ENCODE data around the gene RIC8B. TPM values are rescaled to one million over a fixed set of nuclear protein-coding genes. Genes with fewer than 3 reads are reported as not detected.

RIC8B gene
- total and polyA plus RNA-seq, 2 of the 13 experiments (the other 11 are each of a cell fraction or from before 2014, with no cell fraction given), result 5.1 to 7.5 TPM

DNA sequence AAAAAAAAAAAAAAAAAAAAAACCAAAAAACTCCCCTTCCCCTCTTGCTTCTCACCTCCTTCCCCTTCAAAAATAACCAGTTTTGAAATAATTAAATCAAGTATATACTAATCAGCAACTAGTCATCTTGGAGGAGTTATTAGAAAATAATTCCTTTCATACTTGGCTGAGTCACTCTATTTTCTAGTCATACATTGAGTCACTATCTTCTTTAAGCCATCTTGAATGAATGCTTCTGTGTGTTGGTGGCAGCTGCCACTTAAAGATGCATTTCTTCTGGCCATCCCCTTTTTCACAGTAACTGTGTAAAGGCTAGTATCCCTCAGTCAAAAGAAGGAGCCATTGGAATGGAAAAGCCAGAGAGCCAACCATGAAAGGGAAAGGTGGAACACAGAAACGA lies 97.0 kb downstream of the RIC8B start:
- no peak for FAIRE-seq
- CTCF ChIA-PET (ENCODE audit: low intra/inter-chr PET ratio, low total read pairs), result no interaction called here

GRCh38 chr12:106873983-106874382 lies 99.5 kb downstream of the RIC8B start:
- H4K20me1 ChIP-seq (ENCODE audit: insufficient read depth, low read length), result no peaks in the 10 kb centered on the region
- peaks cover 8% of the 10 kb centered on the region for H3K4me1 ChIP-seq (ENCODE audit: insufficient read depth, low read length)
- FAIRE-seq (no peak), ATAC-seq (no peak), DNase-seq (ENCODE audit: low spot score) (no peak)
- POLR2A ChIA-PET, result no interaction called here
- in situ Hi-C loops (cut with HindIII; ENCODE audit: extremely low pct_ligation_motif_present, low pct_unique_long_range_greater_than_20kb), result no loop called here
- peaks cover 2 to 23% of the 10 kb centered on the region in 2 experiments for H3K36me3 ChIP-seq (replicated peaks in 1 of 2; ENCODE audit: control insufficient read depth in 1 of 2, insufficient read depth in 2 of 2, low read length in 2 of 2)
- no peak overlapping the region for H3K4me3 ChIP-seq (replicated peaks in 1 of 3; ENCODE audit: insufficient read depth in 1 of 3, low read depth in 2 of 3, low read length in 3 of 3)
- H3K4me2 ChIP-seq (ENCODE audit: low read depth, low read length), result no peak overlapping the region
- TF ChIP-seq BORCS8-MEF2B (CRISPR knock-in tag; IDR thresholded peaks at IDR 0.05), result no peak
- no peak for TF ChIP-seq FOXA3 (CRISPR knock-in tag; IDR thresholded peaks at IDR 0.05)
- no peak for TF ChIP-seq TBL1XR1 (IDR thresholded peaks at IDR 0.05; ENCODE audit: borderline replicate concordance, low read length, partially characterized antibody)
- no peak for TF ChIP-seq TCF12 (IDR thresholded peaks at IDR 0.05)
- no peak for TF ChIP-seq TCF12 (CRISPR knock-in tag; IDR thresholded peaks at IDR 0.05)
- TF ChIP-seq ZNF530 (CRISPR knock-in tag; IDR thresholded peaks at IDR 0.05; ENCODE audit: low read depth), result no peak
- no peak for TF ChIP-seq ZNF33B (CRISPR knock-in tag; IDR thresholded peaks at IDR 0.05)
- TF ChIP-seq ZNF564 (CRISPR knock-in tag; IDR thresholded peaks at IDR 0.05), result no peak
- TF ChIP-seq JUNB (CRISPR knock-in tag; IDR thresholded peaks at IDR 0.05; ENCODE audit: borderline replicate concordance), result no peak
- no peak for TF ChIP-seq MBNL3 (CRISPR knock-in tag; conservative IDR thresholded peaks at IDR 0.05)
- H3K27me3 ChIP-seq (ENCODE audit: control insufficient read depth in 1 of 2, insufficient read depth in 2 of 2, low read length in 2 of 2), result no peaks in the 10 kb centered on the region
- intact Hi-C loops (cut with micrococcal nuclease; ENCODE audit: unreplicated experiment), result no loop called here
- H3K27ac ChIP-seq (ENCODE audit: extremely low read length, insufficient read depth, low read length), result no peak overlapping the region
- over 99% methylated on average over 5 of the region's 5 CpGs for WGBS (ENCODE audit: low lambda C conversion rate)
- no peaks in the 10 kb centered on the region for H3K79me2 ChIP-seq (ENCODE audit: insufficient read depth, low read length)
- no TSS peak for BruUV-seq (replicated peaks)
- H3K9ac ChIP-seq (ENCODE audit: insufficient read depth, low read depth, low read length), result no peak overlapping the region
- H2AFZ ChIP-seq (ENCODE audit: low read length), result no peak overlapping the region
- CTCF ChIA-PET (ENCODE audit: low intra/inter-chr PET ratio, low total read pairs), result interaction anchor here (0.7 kb wide), 1 partner anchor 15 kb away, joined by 3 read pairs; no protein-coding TSS in a partner anchor
- no peaks in the 10 kb centered on the region for H3K9me3 ChIP-seq (ENCODE audit: low read length)

More for the DNA sequence above, 97.0 kb downstream of the RIC8B start:
- no TSS peak for BruUV-seq (replicated peaks)
- H3K9me3 ChIP-seq (ENCODE audit: low read length), result no peaks in the 10 kb centered on the region
- no peak overlapping the region for H3K9ac ChIP-seq (ENCODE audit: insufficient read depth, low read depth, low read length)
- ATAC-seq (no peak), DNase-seq (ENCODE audit: low spot score) (no peak)
- H4K20me1 ChIP-seq (ENCODE audit: insufficient read depth, low read length), result no peaks in the 10 kb centered on the region
- H3K27me3 ChIP-seq (ENCODE audit: control insufficient read depth in 1 of 2, insufficient read depth in 2 of 2, low read length in 2 of 2), result no peaks in the 10 kb centered on the region
- no peaks in the 10 kb centered on the region for H3K79me2 ChIP-seq (ENCODE audit: insufficient read depth, low read length)
- TF ChIP-seq ZNF20 (CRISPR knock-in tag; IDR thresholded peaks at IDR 0.05) (no peak), ZNF501 (CRISPR knock-in tag; IDR thresholded peaks at IDR 0.05) (no peak), SCMH1 (CRISPR knock-in tag; IDR thresholded peaks at IDR 0.05; ENCODE audit: borderline replicate concordance) (no peak), RBAK (CRISPR knock-in tag; IDR thresholded peaks at IDR 0.05) (no peak), FOSL1 (CRISPR knock-in tag; IDR thresholded peaks at IDR 0.05; ENCODE audit: borderline replicate concordance) (no peak), ZNF780A (CRISPR knock-in tag; IDR thresholded peaks at IDR 0.05) (no peak), DNMT3B (CRISPR knock-in tag; conservative IDR thresholded peaks at IDR 0.05) (no peak), STAT5B (CRISPR knock-in tag; IDR thresholded peaks at IDR 0.05) (no peak), SNAPC2 (CRISPR knock-in tag; IDR thresholded peaks at IDR 0.05) (no peak), ZBTB38 (CRISPR knock-in tag; IDR thresholded peaks at IDR 0.05) (no peak), ZNF704 (CRISPR knock-in tag; IDR thresholded peaks at IDR 0.05; ENCODE audit: borderline replicate concordance) (no peak)
- WGBS (ENCODE audit: low lambda C conversion rate), result 95% methylated on average over 1 of the region's 1 CpG
- POLR2A ChIA-PET, result interaction anchor here (0.6 kb wide), 1 partner anchor 272 kb away, joined by 3 read pairs; no protein-coding TSS in a partner anchor
- H3K4me1 ChIP-seq (ENCODE audit: insufficient read depth, low read length), result no peaks in the 10 kb centered on the region
- in situ Hi-C loops (cut with HindIII; ENCODE audit: extremely low pct_ligation_motif_present, low pct_unique_long_range_greater_than_20kb), result no loop called here
- no peak overlapping the region for H3K4me3 ChIP-seq (replicated peaks in 1 of 3; ENCODE audit: insufficient read depth in 1 of 3, low read depth in 2 of 3, low read length in 3 of 3)
- intact Hi-C loops (cut with micrococcal nuclease; ENCODE audit: unreplicated experiment), result no loop called here
- H3K27ac ChIP-seq (ENCODE audit: extremely low read length, insufficient read depth, low read length), result no peak overlapping the region
- H2AFZ ChIP-seq (ENCODE audit: low read length), result no peak overlapping the region
- no peak overlapping the region for H3K4me2 ChIP-seq (ENCODE audit: low read depth, low read length)
- H3K36me3 ChIP-seq (replicated peaks in 1 of 2; ENCODE audit: control insufficient read depth in 1 of 2, insufficient read depth in 2 of 2, low read length in 2 of 2), result peaks cover 2 to 23% of the 10 kb centered on the region in 2 experiments; a peak in 4 of 5 replicates

All from HepG2 (cell line).